GM21367 (cell line): ENCODE data around the gene MAPK8IP1.

Experiments
- ATAC-seq: cut with Tn5 transposase; IDR thresholded peaks from one replicate; pipeline ENCODE4 v1.9.1; 2021; ENCODE audit not compliant: unreplicated experiment

MAPK8IP1 gene

DNA sequence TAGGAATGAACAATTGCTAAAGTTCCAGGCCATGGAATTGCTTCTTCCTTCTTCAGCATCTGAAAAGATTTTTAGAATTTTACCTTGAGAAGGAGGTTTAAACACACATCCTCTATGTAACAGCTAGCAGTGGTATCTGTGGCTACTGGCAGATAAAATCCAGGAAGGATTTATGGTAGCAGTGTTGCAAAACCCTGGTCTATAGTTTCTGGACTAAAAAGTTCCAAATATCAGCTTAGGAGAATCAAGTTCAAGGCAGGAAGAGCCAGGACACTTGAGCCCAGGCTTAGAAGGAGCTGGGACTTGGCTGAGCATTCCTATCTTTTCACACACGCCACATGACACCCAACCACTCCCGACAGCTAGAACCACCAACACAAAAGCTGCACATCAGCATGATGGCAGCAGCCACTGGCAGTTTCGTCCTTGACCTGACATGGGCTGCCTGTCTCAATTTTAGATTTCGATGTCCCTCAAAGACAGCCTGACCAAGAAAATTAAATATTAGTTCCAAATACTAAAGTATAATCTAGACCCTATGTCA is 51.1 kb downstream of the MAPK8IP1 start:
- ATAC-seq, result no peak

GRCh38 chr11:45937916-45938315 is 52.5 kb downstream of the MAPK8IP1 start:
- no peak for ATAC-seq

GRCh38 chr11:45939836-45940235 is 54.4 kb downstream of the MAPK8IP1 start:
- no peak for ATAC-seq

DNA sequence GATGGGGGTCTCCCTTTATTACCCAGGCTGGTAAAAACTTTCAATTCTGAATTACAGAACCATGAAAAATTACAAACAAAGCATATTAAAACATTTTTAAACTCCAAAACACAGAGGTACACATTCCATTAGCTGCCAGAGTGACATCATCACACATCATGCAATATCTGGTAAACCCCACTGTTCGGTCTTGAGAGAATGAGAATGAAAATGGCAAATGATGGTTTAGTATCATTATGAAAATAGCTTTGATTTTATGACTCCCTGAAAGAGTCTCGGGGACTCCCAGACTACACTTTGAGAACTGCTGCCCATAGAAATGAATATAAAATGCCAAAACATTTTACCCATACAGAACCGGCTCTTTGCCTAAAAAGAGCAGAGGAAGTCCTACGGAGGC is 55.8 kb downstream of the MAPK8IP1 start:
- ATAC-seq, result no peak

- ATAC-seq, result no peak
These were observed 56.9 kb downstream of the MAPK8IP1 start for GRCh38 chr11:45942381-45942780.

DNA sequence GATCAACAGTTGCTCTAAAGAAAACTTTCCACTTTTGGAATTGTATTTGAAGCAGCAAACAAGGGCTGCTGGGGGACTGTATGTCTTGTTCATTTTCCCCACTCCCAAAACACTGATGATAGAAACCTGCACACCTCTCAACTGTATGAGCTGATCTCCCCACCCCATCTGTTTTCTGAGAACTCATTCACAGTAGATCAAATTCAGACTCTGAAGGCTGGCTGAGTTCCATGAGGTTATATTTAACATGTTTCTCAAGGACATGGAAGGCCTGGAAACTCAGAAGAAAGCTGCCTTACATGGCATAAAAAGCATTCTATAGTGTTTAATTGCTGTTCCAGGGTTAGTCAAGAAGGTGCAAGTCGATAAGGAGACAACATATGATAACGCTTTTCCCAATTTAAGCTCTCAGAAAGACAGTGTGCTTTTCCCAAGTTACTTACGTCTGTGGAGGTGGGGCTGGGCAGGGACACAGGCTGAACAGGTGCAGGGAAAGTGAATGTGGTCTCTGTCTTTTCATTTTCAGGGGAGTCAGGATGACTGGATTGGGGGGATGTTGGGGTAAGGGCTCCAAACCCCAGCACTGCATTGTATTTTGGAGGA is 60.0 kb downstream of the MAPK8IP1 start:
- no peak for ATAC-seq

GRCh38 chr11:45947885-45948284 is 62.4 kb downstream of the MAPK8IP1 start:
- no peak for ATAC-seq

DNA sequence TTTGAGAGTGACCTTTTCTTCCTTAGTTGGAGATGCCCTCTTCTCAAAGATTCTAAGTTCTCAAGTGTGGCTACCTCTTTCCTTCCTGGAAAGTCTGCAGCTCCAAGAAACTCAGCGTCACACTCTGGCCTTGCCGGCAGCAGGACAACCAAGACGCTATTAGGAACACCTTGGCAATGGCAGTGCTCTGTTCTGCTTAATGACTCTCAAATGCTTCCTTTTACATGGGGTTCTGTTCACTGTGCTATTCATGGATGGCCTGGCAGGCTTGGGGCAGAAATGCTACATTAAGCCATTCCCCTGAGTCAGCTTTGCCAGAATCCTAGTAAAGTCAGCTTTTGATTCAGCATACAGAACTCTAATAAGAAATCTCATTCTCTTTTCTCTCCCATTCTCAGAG is 62.9 kb downstream of the MAPK8IP1 start:
- ATAC-seq, result no peak

DNA sequence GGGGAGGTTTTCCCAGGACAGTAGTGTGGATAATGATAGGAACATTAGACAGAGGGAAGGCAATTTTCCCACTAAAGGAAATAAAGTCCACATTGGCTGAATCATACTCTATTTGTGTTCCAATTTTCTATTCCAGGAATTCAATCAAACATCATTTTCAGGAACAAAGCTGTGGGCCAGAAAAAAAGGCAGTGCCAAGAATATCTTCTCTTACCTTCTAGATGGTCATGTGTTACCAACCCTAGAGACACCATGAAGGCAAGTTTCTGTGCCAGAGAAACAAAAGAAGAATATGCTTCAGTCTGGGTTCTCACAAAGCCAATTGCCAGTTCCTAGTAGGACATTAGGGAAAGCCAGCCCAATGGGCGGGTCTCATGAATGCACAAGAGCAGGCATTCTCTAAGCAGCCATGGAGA is 64.5 kb downstream of the MAPK8IP1 start:
- ATAC-seq, result no peak
